Stimulated activated CD8-positive, alpha-beta memory T cell treated with anti-CD3 and anti-CD28 coated beads, Interleukin-12 subunit alpha, Interleukin-12 subunit beta, amount 100 ng/mL, for 24 hours (primary cell): ENCODE measurements around the gene IQCM.

ENCODE experiments used
- DNase-seq: peaks from one replicate; pipeline ENCODE4 v3.0.0-alpha.2; 2020; ENCODE audit errors: extremely low read depth

IQCM gene

GRCh38 chr4:149306537-149306936, 509.1 kb downstream of the IQCM start:
- DNase-seq: no peak
